Measurements from ENCODE around the gene AIPL1. TPM values are rescaled to one million over a fixed set of nuclear protein-coding genes. Genes with fewer than 3 reads are reported as not detected.

AIPL1 gene
- total and polyA plus RNA-seq, 2 donors (not counting 3 experiments of a cell fraction or from before 2014, with no cell fraction given): not detected

DNA sequence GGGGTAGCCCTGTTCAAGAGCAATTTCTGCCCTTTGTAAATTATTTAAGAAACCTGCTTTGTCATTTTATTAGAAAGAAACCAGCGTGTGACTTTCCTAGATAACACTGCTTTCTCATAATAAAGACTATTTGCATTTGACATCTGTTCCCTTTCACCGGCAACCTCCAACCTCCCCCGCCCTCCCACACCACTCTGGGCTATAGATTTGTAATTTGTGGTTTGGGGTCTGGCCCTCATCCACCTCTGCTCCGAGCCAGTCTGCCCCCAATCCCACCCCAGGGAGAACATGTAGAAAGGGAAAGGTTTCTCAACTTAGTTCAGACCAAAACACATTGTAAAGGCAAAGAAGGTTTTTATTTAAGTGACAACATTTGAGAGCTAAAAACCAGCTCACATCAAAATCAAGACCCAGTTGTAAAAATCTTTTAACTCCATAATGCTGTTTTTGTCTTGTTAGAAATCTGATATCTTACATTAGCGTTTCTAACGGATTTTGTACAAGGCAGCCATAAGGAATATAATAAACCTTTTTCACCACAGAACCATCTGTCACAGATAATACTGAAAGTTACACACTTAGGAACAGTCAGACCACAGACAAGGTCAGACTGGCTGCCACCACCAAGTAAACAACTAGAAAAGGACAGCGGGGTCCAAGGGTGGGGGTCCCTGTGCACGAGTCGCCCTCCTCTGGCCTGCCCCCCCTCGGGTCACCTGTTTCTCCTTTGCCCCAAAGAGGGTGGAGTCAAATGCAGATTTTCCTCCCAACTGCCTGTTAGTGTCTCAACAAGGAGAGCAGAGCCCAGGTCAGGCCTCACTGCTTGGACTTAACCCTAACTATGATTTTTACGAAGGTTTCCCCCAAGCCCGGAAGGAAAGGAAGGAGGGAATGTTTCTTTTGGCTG is 16.3 kb upstream of the AIPL1 start:
- H3K9ac ChIP-seq (replicated peaks; ENCODE audit: extremely low read depth, insufficient read depth, low read length): no peak overlapping the region
- H3K9me3 ChIP-seq (replicated peaks; ENCODE audit: control insufficient read depth, insufficient read depth, low read length): no peaks in the 10 kb centered on the region
- H3K36me3 ChIP-seq (ENCODE audit: control insufficient read depth in 2 of 2, extremely low read depth in 1 of 2, insufficient read depth in 2 of 2, low read length in 2 of 2): no peaks in the 10 kb centered on the region
- intact Hi-C loops (cut with micrococcal nuclease) (no loop called here), dilution Hi-C loops (cut with MboI; ENCODE audit: extremely low pct_ligation_motif_present, low sequenced_read_pairs) (no loop called here)
- BruUV-seq (replicated peaks): no TSS peak
- H3K4me1 ChIP-seq (ENCODE audit: control insufficient read depth, extremely low read depth, insufficient read depth, low read length): peaks cover 12% of the 10 kb centered on the region
- H3K27me3 ChIP-seq (ENCODE audit: control insufficient read depth in 2 of 2, insufficient read depth in 2 of 2, low read length in 2 of 2): peaks cover 0 to 3% of the 10 kb centered on the region in 2 experiments
- H3K4me2 ChIP-seq (ENCODE audit: insufficient read depth, low read length): peak overlapping the region; percentile 44
- H2AFZ ChIP-seq (ENCODE audit: low read depth, low read length): no peak overlapping the region
- H3K27ac ChIP-seq (ENCODE audit: insufficient read depth, low read depth, low read length): no peak overlapping the region
- H4K20me1 ChIP-seq (replicated peaks; ENCODE audit: control insufficient read depth, extremely low read depth, insufficient read depth, low read length): no peaks in the 10 kb centered on the region
- FAIRE-seq: peak; percentile 62
- H3K79me2 ChIP-seq (ENCODE audit: control insufficient read depth, insufficient read depth, low read length): no peaks in the 10 kb centered on the region
- no peak for DNase-seq (ENCODE audit: low read depth, low spot score)
- H3K4me3 ChIP-seq (replicated peaks in 1 of 3; ENCODE audit: insufficient read depth in 1 of 3, low read depth in 1 of 3, low read length in 3 of 3): no peak overlapping the region
- CTCF ChIA-PET: interaction anchor here (2.0 kb wide), 1 partner anchor 15 kb away, joined by 5 read pairs; no protein-coding TSS in a partner anchor
- TF ChIP-seq FOS (IDR thresholded peaks at IDR 0.05; ENCODE audit: borderline replicate concordance, insufficient read depth, low read length): no peak
- no peak for TF ChIP-seq JUN (IDR thresholded peaks at IDR 0.05; ENCODE audit: borderline replicate concordance, insufficient read depth, insufficient read length, low read depth)
- TF ChIP-seq EZH2 (IDR thresholded peaks at IDR 0.05; ENCODE audit: borderline replicate concordance, low read depth, low read length, severe bottlenecking): no peak
- TF ChIP-seq, protein P1, sequence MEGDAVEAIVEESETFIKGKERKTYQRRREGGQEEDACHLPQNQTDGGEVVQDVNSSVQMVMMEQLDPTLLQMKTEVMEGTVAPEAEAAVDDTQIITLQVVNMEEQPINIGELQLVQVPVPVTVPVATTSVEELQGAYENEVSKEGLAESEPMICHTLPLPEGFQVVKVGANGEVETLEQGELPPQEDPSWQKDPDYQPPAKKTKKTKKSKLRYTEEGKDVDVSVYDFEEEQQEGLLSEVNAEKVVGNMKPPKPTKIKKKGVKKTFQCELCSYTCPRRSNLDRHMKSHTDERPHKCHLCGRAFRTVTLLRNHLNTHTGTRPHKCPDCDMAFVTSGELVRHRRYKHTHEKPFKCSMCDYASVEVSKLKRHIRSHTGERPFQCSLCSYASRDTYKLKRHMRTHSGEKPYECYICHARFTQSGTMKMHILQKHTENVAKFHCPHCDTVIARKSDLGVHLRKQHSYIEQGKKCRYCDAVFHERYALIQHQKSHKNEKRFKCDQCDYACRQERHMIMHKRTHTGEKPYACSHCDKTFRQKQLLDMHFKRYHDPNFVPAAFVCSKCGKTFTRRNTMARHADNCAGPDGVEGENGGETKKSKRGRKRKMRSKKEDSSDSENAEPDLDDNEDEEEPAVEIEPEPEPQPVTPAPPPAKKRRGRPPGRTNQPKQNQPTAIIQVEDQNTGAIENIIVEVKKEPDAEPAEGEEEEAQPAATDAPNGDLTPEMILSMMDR (IDR thresholded peaks at IDR 0.05; ENCODE audit: extremely low read depth in 1 of 2, insufficient read depth in 1 of 2, low read depth in 1 of 2, low read length in 2 of 2): no peak
- TF ChIP-seq POLR2AphosphoS5 (IDR thresholded peaks at IDR 0.05; ENCODE audit: insufficient read depth, low read depth, low read length): no peak
- no peak for TF ChIP-seq MYC (IDR thresholded peaks at IDR 0.05; ENCODE audit: low read depth, low read length)
- TF ChIP-seq, protein P2, sequence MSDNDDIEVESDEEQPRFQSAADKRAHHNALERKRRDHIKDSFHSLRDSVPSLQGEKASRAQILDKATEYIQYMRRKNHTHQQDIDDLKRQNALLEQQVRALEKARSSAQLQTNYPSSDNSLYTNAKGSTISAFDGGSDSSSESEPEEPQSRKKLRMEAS (IDR thresholded peaks at IDR 0.05; ENCODE audit: insufficient read depth, insufficient read length): no peak
- TF ChIP-seq GATA2 (IDR thresholded peaks at IDR 0.05; ENCODE audit: insufficient read depth, insufficient read length, low read depth, low read length): no peak
- TF ChIP-seq POLR2A (IDR thresholded peaks at IDR 0.05; ENCODE audit: low read depth, low read length): no peak
- POLR2A ChIA-PET: no interaction called here
- no peaks in the 10 kb centered on the region for H3K9me1 ChIP-seq (replicated peaks; ENCODE audit: control insufficient read depth, extremely low read depth, insufficient read depth, low read length)

Data from endothelial cell of umbilical vein (primary cell).